GM23248 (cell line): Measurements from ENCODE around the gene PTPRN2.

ENCODE experiments used
- EZH2 ChIP-seq: fragments of 200-600 bp; sonication (generic); IDR thresholded peaks from 2 replicates; pipeline ENCODE4 v1.6.1; 2018; ENCODE audit warnings: antibody characterized with exemption, mild to moderate bottlenecking; ENCODE audit not compliant: insufficient read depth, poor library complexity, severe bottlenecking
- EZH2phosphoT487 ChIP-seq: fragments of 200-600 bp; sonication (generic); IDR thresholded peaks from 2 replicates; pipeline ENCODE4 v1.6.1; 2018; ENCODE audit warnings: antibody characterized with exemption, moderate library complexity, mild to moderate bottlenecking, low read depth; ENCODE audit not compliant: insufficient read depth

DNA sequence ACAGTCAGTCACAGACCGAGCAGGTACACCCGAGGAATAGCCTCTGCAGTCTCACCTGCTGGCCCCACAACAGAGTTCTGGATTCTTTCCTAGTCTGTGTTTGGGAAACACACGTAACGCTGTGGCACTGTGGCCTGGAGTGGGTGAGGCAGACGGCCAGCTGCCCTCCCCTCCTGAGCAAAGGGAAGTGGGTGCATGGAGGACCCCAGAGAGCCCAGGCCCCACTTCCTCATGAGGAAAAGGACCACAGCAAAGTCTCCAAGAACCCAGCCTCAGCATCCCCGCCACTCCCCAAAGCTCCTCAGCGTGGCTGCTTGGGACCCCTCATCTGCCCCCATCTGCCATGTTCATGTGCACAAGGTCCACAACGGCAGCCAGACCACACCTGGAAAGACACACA, 530.2 kb downstream of the PTPRN2 start:
- no peak for TF ChIP-seq EZH2
- no peak for TF ChIP-seq EZH2phosphoT487
